Measurements from ENCODE around the gene GIPR. TPM values are rescaled to one million over a fixed set of nuclear protein-coding genes. Genes with fewer than 3 reads are reported as not detected.

GIPR gene
- total RNA-seq, 1 experiment from 2014 or later: not detected

GRCh38 chr19:45676851-45677263, 8.8 kb downstream of the GIPR start:
- H3K27ac Mint-ChIP-seq (ENCODE audit: low read depth, unreplicated experiment): no peak overlapping the region
- ChIA-PET POLR2A (no interaction called here), CTCF (interaction anchor here (0.6 to 0.8 kb wide), 4 partner anchors 11 to 38 kb away, joined by 3 read pairs; no protein-coding TSS in a partner anchor)
- H3K4me1 Mint-ChIP-seq (ENCODE audit: insufficient read depth, unreplicated experiment): peaks cover 8% of the 10 kb centered on the region
- no TSS peak for BruUV-seq (replicated peaks)
- DNase-seq (ENCODE audit: unreplicated experiment): no peak
- H3K27me3 Mint-ChIP-seq (ENCODE audit: insufficient read depth, unreplicated experiment): no peaks in the 10 kb centered on the region
- no peak overlapping the region for H3K4me3 Mint-ChIP-seq (ENCODE audit: unreplicated experiment)
- no peaks in the 10 kb centered on the region for H3K36me3 Mint-ChIP-seq (ENCODE audit: insufficient read depth, unreplicated experiment)
- no peak for TF ChIP-seq CTCF (IDR thresholded peaks at IDR 0.05; ENCODE audit: unreplicated experiment)
- intact Hi-C loops (cut with micrococcal nuclease): no loop called here
- H3K9me3 Mint-ChIP-seq (ENCODE audit: unreplicated experiment): no peaks in the 10 kb centered on the region

- no peak for TF ChIP-seq CTCF (IDR thresholded peaks at IDR 0.05; ENCODE audit: unreplicated experiment)
- Mint-ChIP-seq H3K27me3 (ENCODE audit: insufficient read depth, unreplicated experiment) (no peaks in the 10 kb centered on the region), H3K9me3 (ENCODE audit: unreplicated experiment) (no peaks in the 10 kb centered on the region), H3K27ac (ENCODE audit: low read depth, unreplicated experiment) (no peak overlapping the region), H3K36me3 (ENCODE audit: insufficient read depth, unreplicated experiment) (no peaks in the 10 kb centered on the region), H3K4me3 (ENCODE audit: unreplicated experiment) (no peak overlapping the region), H3K4me1 (ENCODE audit: insufficient read depth, unreplicated experiment) (peaks cover 11% of the 10 kb centered on the region)
- POLR2A ChIA-PET: interaction anchor here (0.6 to 1.3 kb wide), 2 partner anchors 15 to 294 kb away, joined by 3 to 4 read pairs; partner anchors contain the start of genes QPCTL and SNRPD2
- DNase-seq (ENCODE audit: unreplicated experiment): peak; percentile 60
- CTCF ChIA-PET: interaction anchor here (0.6 to 1.2 kb wide), 4 partner anchors 11 to 192 kb away, joined by 3 read pairs; no protein-coding TSS in a partner anchor
- no TSS peak for BruUV-seq (replicated peaks)
- intact Hi-C loops (cut with micrococcal nuclease): no loop called here
Measured at GRCh38 chr19:45677351-45678230, 9.6 kb downstream of the GIPR start.

- BruUV-seq (replicated peaks): no TSS peak
- peak overlapping the region; percentile 72 for H3K4me3 Mint-ChIP-seq (ENCODE audit: unreplicated experiment)
- CTCF ChIA-PET: interaction anchor here (0.6 to 1.9 kb wide), 16 partner anchors 9 to 570 kb away, joined by 3 to 10 read pairs (median 4); partner anchors contain the start of gene SNRPD2
- TF ChIP-seq CTCF (IDR thresholded peaks at IDR 0.05; ENCODE audit: unreplicated experiment): peak; percentile 92
- peak overlapping the region; percentile 61 for H3K27ac Mint-ChIP-seq (ENCODE audit: low read depth, unreplicated experiment)
- peaks cover 17% of the 10 kb centered on the region for H3K36me3 Mint-ChIP-seq (ENCODE audit: insufficient read depth, unreplicated experiment)
- no peaks in the 10 kb centered on the region for H3K9me3 Mint-ChIP-seq (ENCODE audit: unreplicated experiment)
- H3K27me3 Mint-ChIP-seq (ENCODE audit: insufficient read depth, unreplicated experiment): no peaks in the 10 kb centered on the region
- POLR2A ChIA-PET: interaction anchor here (0.6 to 4.7 kb wide), 7 partner anchors 10 to 214 kb away, joined by 3 to 43 read pairs (median 4); partner anchors contain the start of genes QPCTL and SNRPD2
- peak; percentile 89 for DNase-seq (ENCODE audit: unreplicated experiment)
- peaks cover 11% of the 10 kb centered on the region for H3K4me1 Mint-ChIP-seq (ENCODE audit: insufficient read depth, unreplicated experiment)
- intact Hi-C loops (cut with micrococcal nuclease): loop anchor here (5.0 to 10.0 kb wide), 2 partner anchors 39 to 77 kb away; partner anchors contain the start of gene GPR4
Measured at GRCh38 chr19:45681391-45682015, 13.5 kb downstream of the GIPR start.

GRCh38 chr19:45682117-45682516, 14.1 kb downstream of the GIPR start:
- Mint-ChIP-seq H3K27ac (ENCODE audit: low read depth, unreplicated experiment) (peak overlapping the region; percentile 61), H3K27me3 (ENCODE audit: insufficient read depth, unreplicated experiment) (no peaks in the 10 kb centered on the region), H3K36me3 (ENCODE audit: insufficient read depth, unreplicated experiment) (peaks cover 23% of the 10 kb centered on the region), H3K9me3 (ENCODE audit: unreplicated experiment) (no peaks in the 10 kb centered on the region), H3K4me1 (ENCODE audit: insufficient read depth, unreplicated experiment) (peaks cover 11% of the 10 kb centered on the region), H3K4me3 (ENCODE audit: unreplicated experiment) (peak overlapping the region; percentile 72)
- DNase-seq (ENCODE audit: unreplicated experiment): no peak
- POLR2A ChIA-PET: interaction anchor here (0.6 to 4.7 kb wide), 5 partner anchors 9 to 215 kb away, joined by 3 to 43 read pairs (median 4); partner anchors contain the start of genes QPCTL and SNRPD2
- no peak for TF ChIP-seq CTCF (IDR thresholded peaks at IDR 0.05; ENCODE audit: unreplicated experiment)
- BruUV-seq (replicated peaks): no TSS peak
- intact Hi-C loops (cut with micrococcal nuclease): loop anchor here (5.0 to 10.0 kb wide), 2 partner anchors 40 to 77 kb away; partner anchors contain the start of gene GPR4
- CTCF ChIA-PET: interaction anchor here (0.7 to 1.7 kb wide), 5 partner anchors 9 to 250 kb away, joined by 3 to 10 read pairs (median 4); partner anchors contain the start of gene SNRPD2
